HepG2 (cell line): ENCODE measurements around the gene L3MBTL1. TPM values are rescaled to one million over a fixed set of nuclear protein-coding genes. Genes with fewer than 3 reads are reported as not detected.
A peak's percentile ranks its signal among the peaks of the same experiment; 100 is the strongest.

ENCODE experiments used
- ATF6 ChIP-seq: sonication (generic); formaldehyde crosslinking; conservative IDR thresholded peaks from 2 replicates; pipeline ENCODE4 v1.4.0; 2020; ENCODE audit warnings: missing genetic modification reagents
- ATF7-NPFF ChIP-seq: sonication (generic); formaldehyde crosslinking; IDR thresholded peaks from 2 replicates; pipeline ENCODE4 v1.8.1; 2023; ENCODE audit warnings: mild to moderate bottlenecking, low read depth, missing genetic modification reagents, moderate library complexity
- CBX5 ChIP-seq: sonication (generic); formaldehyde crosslinking; IDR thresholded peaks from 2 replicates; pipeline ENCODE4 v1.4.0; 2020; ENCODE audit warnings: missing genetic modification reagents, borderline replicate concordance
- CEBPB ChIP-seq: IDR thresholded peaks from 2 replicates; pipeline ENCODE4 v1.6.1; 2011; ENCODE audit warnings: low read depth, low read length, improper control_type of control experiment, borderline replicate concordance
- CTCF ChIP-seq: sonication (generic); formaldehyde crosslinking; IDR thresholded peaks from 2 replicates; pipeline ENCODE4 v1.5.0; 2020; ENCODE audit warnings: mild to moderate bottlenecking, missing genetic modification reagents, moderate library complexity
- ELF3 ChIP-seq: IDR thresholded peaks from 2 replicates; pipeline ENCODE4 v1.6.1; 2016; ENCODE audit warnings: missing genetic modification reagents, missing compliant biosample characterization
- KLF12 ChIP-seq: sonication (generic); formaldehyde crosslinking; IDR thresholded peaks from 2 replicates; pipeline ENCODE4 v1.4.0; 2020; ENCODE audit warnings: missing genetic modification reagents, borderline replicate concordance
- SIN3B ChIP-seq: fragments of 150-350 bp; IDR thresholded peaks from 2 replicates; pipeline ENCODE4 v1.6.1; 2014; ENCODE audit warnings: low read length
- SP140L ChIP-seq: sonication (generic); formaldehyde crosslinking; IDR thresholded peaks from 2 replicates; pipeline ENCODE4 v1.4.0; 2020; ENCODE audit warnings: missing genetic modification reagents, borderline replicate concordance
- SRSF9 ChIP-seq: fragments of 200-400 bp; formaldehyde crosslinking; IDR thresholded peaks from 2 replicates; pipeline ENCODE4 v1.6.1; 2018; ENCODE audit warnings: borderline replicate concordance, mild to moderate bottlenecking, low read depth, low read length; ENCODE audit not compliant: insufficient read depth, poor library complexity, severe bottlenecking
- WIZ ChIP-seq: sonication (generic); formaldehyde crosslinking; IDR thresholded peaks from 2 replicates; pipeline ENCODE4 v1.5.1; 2020; ENCODE audit warnings: mild to moderate bottlenecking, missing genetic modification reagents
- ZFP1 ChIP-seq: IDR thresholded peaks from 2 replicates; pipeline ENCODE4 v1.6.1; 2016
- ZFX ChIP-seq: sonication (generic); formaldehyde crosslinking; IDR thresholded peaks from 2 replicates; pipeline ENCODE4 v1.4.0; 2020; ENCODE audit warnings: mild to moderate bottlenecking, low read depth, missing genetic modification reagents, moderate library complexity
- ZNF503 ChIP-seq: sonication (generic); formaldehyde crosslinking; IDR thresholded peaks from 2 replicates; pipeline ENCODE4 v1.4.0; 2020; ENCODE audit warnings: missing genetic modification reagents
- ZNF556 ChIP-seq: sonication (generic); formaldehyde crosslinking; IDR thresholded peaks from 2 replicates; pipeline ENCODE4 v1.4.0; 2020; ENCODE audit warnings: mild to moderate bottlenecking, missing genetic modification reagents, borderline replicate concordance
- ZNF570 ChIP-seq: sonication (generic); formaldehyde crosslinking; IDR thresholded peaks from 2 replicates; pipeline ENCODE4 v1.4.0; 2020; ENCODE audit warnings: mild to moderate bottlenecking, missing genetic modification reagents, borderline replicate concordance
- ZNF709 ChIP-seq: sonication (generic); formaldehyde crosslinking; IDR thresholded peaks from 2 replicates; pipeline ENCODE4 v1.5.0; 2020; ENCODE audit warnings: mild to moderate bottlenecking, missing genetic modification reagents
- ZNF724P ChIP-seq: sonication (generic); formaldehyde crosslinking; IDR thresholded peaks from 2 replicates; pipeline ENCODE4 v1.8.0; 2022; ENCODE audit warnings: missing genetic modification reagents, borderline replicate concordance
- ZNF770 ChIP-seq: sonication (generic); formaldehyde crosslinking; IDR thresholded peaks from 2 replicates; pipeline ENCODE4 v1.5.0; 2020; ENCODE audit warnings: mild to moderate bottlenecking, missing genetic modification reagents
- polyA plus RNA-seq, 8 experiments: library from polyadenylated mRNA; depleted of rRNA in 3 of 8; stranded (reverse) in 7 of 8; unstranded in 1 of 8; fragments of >200 nt; fragmentation: Illumina TruSeq in 4 of 8; extraction: Trizol in 4 of 8; gene quantifications; 2 replicates each; pipeline versions ENCODE4 v1.2.1 to v1.2.3, GENCODE V29; 2011 to 2016; ENCODE audit warnings: low read depth in 4 of 8, missing spikeins in 1 of 8, mixed read lengths in 1 of 8; ENCODE audit not compliant: insufficient read depth in 1 of 8
- total RNA-seq, 5 experiments: library from RNA; depleted of rRNA; stranded (reverse); fragments of >200 nt; fragmentation: Illumina TruSeq; extraction: Trizol; gene quantifications; 2 replicates each; pipeline ENCODE4 v1.2.3, GENCODE V29; 2016; ENCODE audit warnings: low read depth in 1 of 5

Gene L3MBTL1
- total and polyA plus RNA-seq, 2 of the 13 experiments (the other 11 are each of a cell fraction or from before 2014, with no cell fraction given), result 9.0 to 17.8 TPM

- TF ChIP-seq ZNF556 (CRISPR knock-in tag) (0 out of 2 replicates have a peak, but pooled peaks have one; percentile 54), ZFP1 (CRISPR knock-in tag) (no peak), ELF3 (CRISPR knock-in tag) (peak; percentile 72; the same call in 1 of the 2 replicates), ZNF503 (CRISPR knock-in tag) (no peak), ATF7-NPFF (CRISPR knock-in tag) (peak; percentile 40; the same call in 1 of the 2 replicates), CEBPB (no peak), ATF6 (CRISPR knock-in tag) (no peak), WIZ (CRISPR knock-in tag) (no peak), ZNF770 (CRISPR knock-in tag) (no peak), SP140L (CRISPR knock-in tag) (no peak), ZNF724P (CRISPR knock-in tag) (no peak), SRSF9 (no peak), ZNF570 (CRISPR knock-in tag) (no peak), ZNF709 (no peak), CBX5 (CRISPR knock-in tag) (peak; percentile 66; the same call in 1 of the 2 replicates), KLF12 (CRISPR knock-in tag) (no peak), CTCF (CRISPR knock-in tag) (peak; percentile 99), SIN3B (no peak), ZFX (CRISPR knock-in tag) (peak; percentile 30; the same call in 1 of the 2 replicates)
Observed at GRCh38 chr20:43537921-43538877, 30.7 kb downstream of the L3MBTL1 start (continued).
